Measurements from ENCODE around the gene RNF224.
A peak's percentile ranks its signal among the peaks of the same experiment; 100 is the strongest.

The RNF224 gene

GRCh38 chr9:137254624-137255447 lies 27.5 kb downstream of the RNF224 start, which contains the start of gene NELFB:
Gene NELFB (plus strand): TSS chr9:137255327.
- peak; percentile 84 for DNase-seq (ENCODE audit: low read depth)

GRCh38 chr9:137255448-137256114 lies 28.3 kb downstream of the RNF224 start:
- no peak for DNase-seq (ENCODE audit: low read depth)

- no peak for DNase-seq (ENCODE audit: low read depth)
Observed at GRCh38 chr9:137256362-137256761, 29.1 kb downstream of the RNF224 start.

- no peak for DNase-seq (ENCODE audit: low read depth)
Observed at GRCh38 chr9:137256856-137257255, 29.6 kb downstream of the RNF224 start.

- peak; percentile 51 for DNase-seq (ENCODE audit: low read depth)
Observed at GRCh38 chr9:137262173-137262908, 35.0 kb downstream of the RNF224 start.

- DNase-seq (ENCODE audit: low read depth), result no peak
Observed at GRCh38 chr9:137262909-137263285, 35.6 kb downstream of the RNF224 start.

- DNase-seq (ENCODE audit: low read depth), result no peak
Observed at GRCh38 chr9:137263506-137263905, 36.2 kb downstream of the RNF224 start.

GRCh38 chr9:137264067-137264466 lies 36.8 kb downstream of the RNF224 start:
- no peak for DNase-seq (ENCODE audit: low read depth)

GRCh38 chr9:137265496-137266161 lies 38.3 kb downstream of the RNF224 start:
- DNase-seq (ENCODE audit: low read depth), result no peak

GRCh38 chr9:137266162-137266527 lies 38.8 kb downstream of the RNF224 start:
- DNase-seq (ENCODE audit: low read depth), result no peak

- no peak for DNase-seq (ENCODE audit: low read depth)
Observed at GRCh38 chr9:137266585-137267453, 39.5 kb downstream of the RNF224 start.

GRCh38 chr9:137267933-137268355 lies 40.6 kb downstream of the RNF224 start:
- no peak for DNase-seq (ENCODE audit: low read depth)

- no peak for DNase-seq (ENCODE audit: low read depth)
Observed at GRCh38 chr9:137268538-137269201, 41.4 kb downstream of the RNF224 start.

- peak; percentile 91 for DNase-seq (ENCODE audit: low read depth)
Observed at GRCh38 chr9:137269231-137269772, 42.0 kb downstream of the RNF224 start.

GRCh38 chr9:137270929-137271695 lies 43.8 kb downstream of the RNF224 start:
- no peak for DNase-seq (ENCODE audit: low read depth)

- no peak for DNase-seq (ENCODE audit: low read depth)
Observed at GRCh38 chr9:137271696-137272076, 44.4 kb downstream of the RNF224 start.

GRCh38 chr9:137272241-137273094 lies 45.2 kb downstream of the RNF224 start:
- no peak for DNase-seq (ENCODE audit: low read depth)

GRCh38 chr9:137273095-137273490 lies 45.8 kb downstream of the RNF224 start:
- DNase-seq (ENCODE audit: low read depth), result no peak
